OCI-LY7 (cell line): ENCODE measurements around the gene SNX27. TPM values are rescaled to one million over a fixed set of nuclear protein-coding genes. Genes with fewer than 3 reads are reported as not detected.

Experiments used
- BruUV-seq: library from RNA; stranded (reverse); fragments of 400-500 nt; replicated peaks from 2 replicates; lab custom pipeline; 2021; lab: Mats Ljungman, UMichigan
- CTCF ChIA-PET: fragments of 300-600 bp; sonication (Branson Sonifier 250); formaldehyde crosslinking; loops from one replicate; lab custom pipeline; 2022; ENCODE audit warnings: antibody characterized with exemption; ENCODE audit not compliant: unreplicated experiment; lab: Charles Lee
- POLR2A ChIA-PET: fragments of 300-600 bp; sonication (Branson Sonifier 250); formaldehyde crosslinking; loops from one replicate; lab custom pipeline; 2022; ENCODE audit warnings: antibody characterized with exemption; lab: Charles Lee
- DNase-seq: peaks from one replicate; pipeline ENCODE4 v3.0.0-alpha.2; 2015; ENCODE audit warnings: low spot score
- H2AFZ ChIP-seq: fragments of 200-600 bp; sonication (generic), shearing (Covaris generic); 2 replicates; pipeline ENCODE4 v1.6.1; 2014; ENCODE audit warnings: mild to moderate bottlenecking, antibody characterized with exemption, low read length, moderate library complexity
- H3K27ac ChIP-seq: fragments of 200-600 bp; sonication (generic); 2 replicates; pipeline ENCODE4 v1.5.1; 2014; ENCODE audit warnings: mixed run types, low read depth, mild to moderate bottlenecking, moderate library complexity, low read length, inconsistent platforms; ENCODE audit not compliant: poor library complexity, severe bottlenecking
- H3K36me3 ChIP-seq: fragments of 200-600 bp; sonication (generic); 2 replicates; pipeline ENCODE4 v1.6.1; 2014; ENCODE audit warnings: mild to moderate bottlenecking, antibody characterized with exemption, low read length, moderate library complexity, mixed read lengths; ENCODE audit not compliant: insufficient read depth
- H3K4me1 ChIP-seq: fragments of 200-600 bp; sonication (generic); 2 replicates; pipeline ENCODE4 v1.5.1; 2014; ENCODE audit warnings: mild to moderate bottlenecking, low read length; ENCODE audit not compliant: insufficient read depth, poor library complexity, severe bottlenecking
- H3K4me2 ChIP-seq: fragments of 200-600 bp; sonication (generic); 2 replicates; pipeline ENCODE4 v1.6.1; 2014; ENCODE audit warnings: mild to moderate bottlenecking, low read length
- H3K4me3 ChIP-seq: fragments of 200-600 bp; sonication (generic); 2 replicates; pipeline ENCODE4 v1.5.1; 2014; ENCODE audit warnings: mild to moderate bottlenecking, low read depth, low read length; ENCODE audit not compliant: poor library complexity, severe bottlenecking
- H3K79me2 ChIP-seq: fragments of 200-600 bp; sonication (generic); 2 replicates; pipeline ENCODE4 v1.6.1; 2016; ENCODE audit warnings: low read depth, mild to moderate bottlenecking, low read length, moderate library complexity, mixed read lengths; ENCODE audit not compliant: insufficient read depth
- H3K9me2 ChIP-seq: fragments of 200-600 bp; sonication (generic); 2 replicates; pipeline ENCODE4 v1.6.1; 2016; ENCODE audit warnings: mild to moderate bottlenecking, low read length, mixed read lengths; ENCODE audit not compliant: insufficient read depth
- H3K9me3 ChIP-seq: fragments of 200-600 bp; sonication (generic); 2 replicates; pipeline ENCODE4 v1.6.1; 2014; ENCODE audit warnings: mild to moderate bottlenecking, mixed run types, low read length, mixed read lengths
- H4K20me1 ChIP-seq: fragments of 200-600 bp; sonication (generic); 2 replicates; pipeline ENCODE4 v1.6.1; 2014; ENCODE audit warnings: mild to moderate bottlenecking, antibody characterized with exemption, low read length, moderate library complexity, mixed read lengths; ENCODE audit not compliant: insufficient read depth
- EZH2phosphoT487 ChIP-seq: fragments of 200-600 bp; sonication (generic); IDR thresholded peaks from 2 replicates; pipeline ENCODE4 v1.6.1; 2018; ENCODE audit warnings: low read depth, borderline replicate concordance, mild to moderate bottlenecking, mixed run types, antibody characterized with exemption, low read length, moderate library complexity, mixed read lengths
- intact Hi-C: fragments of 100-400 bp; cut with micrococcal nuclease; formaldehyde crosslinking; loops from one replicate; pipeline ENCODE4 v1.10.0; 2022; ENCODE audit not compliant: unreplicated experiment
- total RNA-seq, 2 experiments: library from RNA; depleted of rRNA in 1 of 2; stranded (reverse); fragments of >200 nt in 1 of 2; shearing (Covaris generic) in 1 of 2; gene quantifications; 2 replicates each; pipeline ENCODE4 v1.2.3, GENCODE V29; 2014 to 2022
- TF ChIP-seq, protein P1 (sequence below): fragments of 200-600 bp; sonication (generic); conservative IDR thresholded peaks from 2 replicates; pipeline ENCODE4 v1.5.1; 2014; ENCODE audit warnings: mild to moderate bottlenecking, antibody characterized with exemption, low read length, moderate library complexity, mixed read lengths

SNX27 gene
- total RNA-seq, 2 experiments from 2014 or later = 16.4 to 32.0 TPM

GRCh38 chr1:151629278-151629677 lies 17.4 kb downstream of the SNX27 start:
- no peak for DNase-seq
- BruUV-seq = no TSS peak
- Histone ChIP-seq H3K9me2 (no peaks in the 10 kb centered on the region), H3K4me3 (no peak overlapping the region), H3K27ac (no peak overlapping the region), H4K20me1 (no peaks in the 10 kb centered on the region), H3K9me3 (no peaks in the 10 kb centered on the region), H2AFZ (no peak overlapping the region), H3K4me2 (no peak overlapping the region), H3K36me3 (peaks cover 6% of the 10 kb centered on the region), H3K79me2 (peaks cover 8% of the 10 kb centered on the region), H3K4me1 (no peaks in the 10 kb centered on the region)
- ChIA-PET CTCF (no interaction called here), POLR2A (interaction anchor here (0.6 kb wide), 1 partner anchor 134 kb away, joined by 5 read pairs; the partner anchor contains the start of gene MRPL9)
- no peak for TF ChIP-seq EZH2phosphoT487
- TF ChIP-seq, protein P1, sequence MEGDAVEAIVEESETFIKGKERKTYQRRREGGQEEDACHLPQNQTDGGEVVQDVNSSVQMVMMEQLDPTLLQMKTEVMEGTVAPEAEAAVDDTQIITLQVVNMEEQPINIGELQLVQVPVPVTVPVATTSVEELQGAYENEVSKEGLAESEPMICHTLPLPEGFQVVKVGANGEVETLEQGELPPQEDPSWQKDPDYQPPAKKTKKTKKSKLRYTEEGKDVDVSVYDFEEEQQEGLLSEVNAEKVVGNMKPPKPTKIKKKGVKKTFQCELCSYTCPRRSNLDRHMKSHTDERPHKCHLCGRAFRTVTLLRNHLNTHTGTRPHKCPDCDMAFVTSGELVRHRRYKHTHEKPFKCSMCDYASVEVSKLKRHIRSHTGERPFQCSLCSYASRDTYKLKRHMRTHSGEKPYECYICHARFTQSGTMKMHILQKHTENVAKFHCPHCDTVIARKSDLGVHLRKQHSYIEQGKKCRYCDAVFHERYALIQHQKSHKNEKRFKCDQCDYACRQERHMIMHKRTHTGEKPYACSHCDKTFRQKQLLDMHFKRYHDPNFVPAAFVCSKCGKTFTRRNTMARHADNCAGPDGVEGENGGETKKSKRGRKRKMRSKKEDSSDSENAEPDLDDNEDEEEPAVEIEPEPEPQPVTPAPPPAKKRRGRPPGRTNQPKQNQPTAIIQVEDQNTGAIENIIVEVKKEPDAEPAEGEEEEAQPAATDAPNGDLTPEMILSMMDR = no peak
- intact Hi-C loops = no loop called here

DNA sequence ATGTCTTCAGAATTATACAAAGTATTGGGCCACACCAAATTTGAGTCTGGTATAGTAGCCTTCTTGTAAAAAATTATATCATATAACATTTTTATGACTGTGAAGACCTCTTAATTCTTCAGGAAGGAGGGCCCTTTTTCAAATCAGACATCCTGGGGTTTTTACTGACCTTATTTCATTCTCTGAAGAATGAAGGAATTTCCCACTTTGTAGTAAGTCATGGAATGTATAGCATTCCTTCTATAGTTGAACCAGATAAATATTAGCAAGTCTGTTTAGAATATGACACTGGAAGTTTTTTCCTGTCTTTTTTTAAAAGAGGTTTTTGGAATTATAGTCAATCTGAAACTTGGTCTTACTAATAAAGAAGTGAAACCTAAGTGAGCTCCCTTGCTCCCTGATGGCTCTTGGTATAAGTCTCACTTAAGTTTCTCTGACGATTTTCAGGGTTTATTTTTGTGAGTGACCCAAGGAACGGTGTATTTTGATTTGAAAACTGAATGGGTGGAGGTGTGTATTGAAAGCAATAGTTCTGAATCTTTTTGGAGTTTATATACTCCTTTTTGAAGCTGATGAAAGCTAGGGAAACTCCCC lies 23.7 kb downstream of the SNX27 start:
- CTCF ChIA-PET = no interaction called here

More for the DNA sequence above, 23.7 kb downstream of the SNX27 start:
- H3K4me1 ChIP-seq = no peaks in the 10 kb centered on the region
- no peak overlapping the region for H3K4me2 ChIP-seq
- H3K9me3 ChIP-seq = no peaks in the 10 kb centered on the region
- POLR2A ChIA-PET = interaction anchor here (0.5 to 1.0 kb wide), 2 partner anchors 25 to 704 kb away, joined by 3 read pairs; no protein-coding TSS in a partner anchor
- no peak overlapping the region for H3K4me3 ChIP-seq
- H3K9me2 ChIP-seq = no peaks in the 10 kb centered on the region
- TF ChIP-seq EZH2phosphoT487 = no peak
- TF ChIP-seq, protein P1 = no peak
- H3K79me2 ChIP-seq = no peaks in the 10 kb centered on the region
- BruUV-seq = no TSS peak
- peaks cover 2% of the 10 kb centered on the region; the same call in 1 of the 2 replicates for H3K36me3 ChIP-seq
- intact Hi-C loops = no loop called here
- no peak for DNase-seq
- H4K20me1 ChIP-seq = no peaks in the 10 kb centered on the region
- no peak overlapping the region for H3K27ac ChIP-seq
- no peak overlapping the region for H2AFZ ChIP-seq
